Measurements from ENCODE around the gene OR4D6. TPM values are rescaled to one million over a fixed set of nuclear protein-coding genes. Genes with fewer than 3 reads are reported as not detected.

OR4D6 gene
- total and polyA plus RNA-seq, 3 experiments from 2014 or later = not detected

- no peak for DNase-seq
- Mint-ChIP-seq H3K9me3 (no peaks in the 10 kb centered on the region), H3K4me1 (no peaks in the 10 kb centered on the region), H3K4me3 (no peak overlapping the region), H3K27ac (peak overlapping the region in 1 of 8 donors; percentile 30), H3K36me3 (no peaks in the 10 kb centered on the region), H3K27me3 (peaks cover 6 to 36% of the 10 kb centered on the region in 2 donors)
- no peaks in the 10 kb centered on the region for H3K27me3 ChIP-seq (ENCODE audit: insufficient read depth, low read length, poor library complexity, severe bottlenecking)
- H3K4me1 ChIP-seq (ENCODE audit: insufficient read depth, low read length) = no peaks in the 10 kb centered on the region
- no peaks in the 10 kb centered on the region for H3K9me3 ChIP-seq (ENCODE audit: low read length)
- no peak overlapping the region for H3K27ac ChIP-seq (ENCODE audit: low read depth, low read length)
- ChIA-PET POLR2A (no interaction called here), CTCF (no interaction called here)
- H3K4me3 ChIP-seq (ENCODE audit: low read length) = no peak overlapping the region
- no peaks in the 10 kb centered on the region for H3K36me3 ChIP-seq (ENCODE audit: insufficient read depth, low read length)
Measured at GRCh38 chr11:59463190-59463641, 6.5 kb downstream of the OR4D6 start.

- POLR2A ChIA-PET = no interaction called here
- no peak within 1 kb of the TSS for H3K4me3 Mint-ChIP-seq
- CTCF ChIA-PET = no interaction called here
Measured at GRCh38 chr11:59473015-59473414, 16.3 kb downstream of the OR4D6 start, which contains the start of gene OR4D10. Gene OR4D10, plus strand, starts transcription at chr11:59473315. Its CDS starts 4,115 bp downstream, at chr11:59477430.

GRCh38 chr11:59475176-59475575 lies 18.4 kb downstream of the OR4D6 start:
- Histone ChIP-seq H3K27me3 (ENCODE audit: insufficient read depth, low read length, poor library complexity, severe bottlenecking) (no peaks in the 10 kb centered on the region), H3K4me1 (ENCODE audit: insufficient read depth, low read length) (no peaks in the 10 kb centered on the region), H3K27ac (ENCODE audit: low read depth, low read length) (no peak overlapping the region), H3K36me3 (ENCODE audit: insufficient read depth, low read length) (no peaks in the 10 kb centered on the region), H3K4me3 (ENCODE audit: low read length) (no peak overlapping the region), H3K9me3 (ENCODE audit: low read length) (no peaks in the 10 kb centered on the region)
- Mint-ChIP-seq H3K27ac (peak overlapping the region in 1 of 8 donors; percentile 11), H3K4me3 (no peak overlapping the region), H3K27me3 (peaks cover 6 to 40% of the 10 kb centered on the region in 2 donors), H3K36me3 (no peaks in the 10 kb centered on the region), H3K9me3 (no peaks in the 10 kb centered on the region), H3K4me1 (no peaks in the 10 kb centered on the region)
- no peak for DNase-seq
- ChIA-PET CTCF (no interaction called here), POLR2A (no interaction called here)

More at GRCh38 chr11:59473015-59473414, 16.3 kb downstream of the OR4D6 start, which contains the start of gene OR4D10:
- peaks cover 9 to 36% of the 10 kb centered on the region in 2 donors for H3K27me3 Mint-ChIP-seq
- DNase-seq = no peak
- no peaks in the 10 kb centered on the region for H3K4me1 ChIP-seq (ENCODE audit: insufficient read depth, low read length)
- no peaks in the 10 kb centered on the region for H3K36me3 Mint-ChIP-seq
- H3K27ac ChIP-seq (ENCODE audit: low read depth, low read length) = no peak within 1 kb of the TSS
- H3K4me3 ChIP-seq (ENCODE audit: low read length) = no peak within 1 kb of the TSS
- no peak within 1 kb of the TSS for H3K27ac Mint-ChIP-seq
- no peaks in the 10 kb centered on the region for H3K9me3 ChIP-seq (ENCODE audit: low read length)
- no peaks in the 10 kb centered on the region for H3K4me1 Mint-ChIP-seq
- H3K9me3 Mint-ChIP-seq = no peaks in the 10 kb centered on the region
- H3K27me3 ChIP-seq (ENCODE audit: insufficient read depth, low read length, poor library complexity, severe bottlenecking) = no peaks in the 10 kb centered on the region
- H3K36me3 ChIP-seq (ENCODE audit: insufficient read depth, low read length) = no peaks in the 10 kb centered on the region

- Mint-ChIP-seq H3K9me3 (no peaks in the 10 kb centered on the region), H3K4me1 (no peaks in the 10 kb centered on the region), H3K4me3 (no peak overlapping the region), H3K27me3 (peaks cover 1 to 20% of the 10 kb centered on the region in 2 donors), H3K27ac (peak overlapping the region in 1 of 8 donors; percentile 32), H3K36me3 (no peaks in the 10 kb centered on the region)
- Histone ChIP-seq H3K4me3 (ENCODE audit: low read length) (no peak overlapping the region), H3K9me3 (ENCODE audit: low read length) (no peaks in the 10 kb centered on the region), H3K27me3 (ENCODE audit: insufficient read depth, low read length, poor library complexity, severe bottlenecking) (no peaks in the 10 kb centered on the region), H3K4me1 (ENCODE audit: insufficient read depth, low read length) (no peaks in the 10 kb centered on the region), H3K27ac (ENCODE audit: low read depth, low read length) (no peak overlapping the region), H3K36me3 (ENCODE audit: insufficient read depth, low read length) (no peaks in the 10 kb centered on the region)
- POLR2A ChIA-PET = no interaction called here
- no peak for DNase-seq
- CTCF ChIA-PET = no interaction called here
Measured at GRCh38 chr11:59479906-59480305, 23.1 kb downstream of the OR4D6 start.

GRCh38 chr11:59480359-59480758 lies 23.6 kb downstream of the OR4D6 start:
- Mint-ChIP-seq H3K4me3 (no peak overlapping the region), H3K27me3 (peaks cover 1 to 17% of the 10 kb centered on the region in 2 donors), H3K9me3 (no peaks in the 10 kb centered on the region), H3K36me3 (peaks cover 0 to under 1% (median 0%) of the 10 kb centered on the region in 3 donors), H3K27ac (no peak overlapping the region), H3K4me1 (no peaks in the 10 kb centered on the region)
- H3K4me1 ChIP-seq (ENCODE audit: insufficient read depth, low read length) = no peaks in the 10 kb centered on the region
- no peaks in the 10 kb centered on the region for H3K27me3 ChIP-seq (ENCODE audit: insufficient read depth, low read length, poor library complexity, severe bottlenecking)
- DNase-seq = no peak
- no peaks in the 10 kb centered on the region for H3K9me3 ChIP-seq (ENCODE audit: low read length)
- ChIA-PET POLR2A (no interaction called here), CTCF (no interaction called here)
- H3K27ac ChIP-seq (ENCODE audit: low read depth, low read length) = no peak overlapping the region
- no peaks in the 10 kb centered on the region for H3K36me3 ChIP-seq (ENCODE audit: insufficient read depth, low read length)
- H3K4me3 ChIP-seq (ENCODE audit: low read length) = no peak overlapping the region

GRCh38 chr11:59501931-59502330 lies 45.2 kb downstream of the OR4D6 start:
- peaks cover 14 to 45% of the 10 kb centered on the region in 2 donors for H3K27me3 Mint-ChIP-seq
- ChIA-PET POLR2A (no interaction called here), CTCF (no interaction called here)
- no peak overlapping the region for H3K4me3 Mint-ChIP-seq
- H3K36me3 Mint-ChIP-seq = no peaks in the 10 kb centered on the region
- no peaks in the 10 kb centered on the region for H3K9me3 ChIP-seq (ENCODE audit: low read length)
- no peak overlapping the region for H3K4me3 ChIP-seq (ENCODE audit: low read length)
- no peaks in the 10 kb centered on the region for H3K36me3 ChIP-seq (ENCODE audit: insufficient read depth, low read length)
- H3K4me1 ChIP-seq (ENCODE audit: insufficient read depth, low read length) = no peaks in the 10 kb centered on the region
- no peaks in the 10 kb centered on the region for H3K27me3 ChIP-seq (ENCODE audit: insufficient read depth, low read length, poor library complexity, severe bottlenecking)
- no peaks in the 10 kb centered on the region for H3K4me1 Mint-ChIP-seq
- no peak for DNase-seq
- no peak overlapping the region for H3K27ac ChIP-seq (ENCODE audit: low read depth, low read length)
- no peaks in the 10 kb centered on the region for H3K9me3 Mint-ChIP-seq
- no peak overlapping the region for H3K27ac Mint-ChIP-seq

- Mint-ChIP-seq H3K27me3 (peaks cover 8 to 38% of the 10 kb centered on the region in 2 donors), H3K27ac (peak within 1 kb of the TSS in 1 of 8 donors; percentile 61), H3K36me3 (no peaks in the 10 kb centered on the region), H3K4me1 (no peaks in the 10 kb centered on the region), H3K9me3 (no peaks in the 10 kb centered on the region), H3K4me3 (no peak within 1 kb of the TSS)
- Histone ChIP-seq H3K36me3 (ENCODE audit: insufficient read depth, low read length) (no peaks in the 10 kb centered on the region), H3K4me3 (ENCODE audit: low read length) (no peak within 1 kb of the TSS), H3K9me3 (ENCODE audit: low read length) (no peaks in the 10 kb centered on the region), H3K27ac (ENCODE audit: low read depth, low read length) (no peak within 1 kb of the TSS), H3K4me1 (ENCODE audit: insufficient read depth, low read length) (no peaks in the 10 kb centered on the region), H3K27me3 (ENCODE audit: insufficient read depth, low read length, poor library complexity, severe bottlenecking) (no peaks in the 10 kb centered on the region)
- CTCF ChIA-PET = no interaction called here
- POLR2A ChIA-PET = no interaction called here
- no peak for DNase-seq
Measured at GRCh38 chr11:59503276-59503675, 46.5 kb downstream of the OR4D6 start, which contains the start of gene OR4D11. Gene OR4D11, plus strand, starts transcription at chr11:59503576. Its CDS starts 0 bp downstream, at chr11:59503576.
